ENCODE results near the gene DGKD.

DNA sequence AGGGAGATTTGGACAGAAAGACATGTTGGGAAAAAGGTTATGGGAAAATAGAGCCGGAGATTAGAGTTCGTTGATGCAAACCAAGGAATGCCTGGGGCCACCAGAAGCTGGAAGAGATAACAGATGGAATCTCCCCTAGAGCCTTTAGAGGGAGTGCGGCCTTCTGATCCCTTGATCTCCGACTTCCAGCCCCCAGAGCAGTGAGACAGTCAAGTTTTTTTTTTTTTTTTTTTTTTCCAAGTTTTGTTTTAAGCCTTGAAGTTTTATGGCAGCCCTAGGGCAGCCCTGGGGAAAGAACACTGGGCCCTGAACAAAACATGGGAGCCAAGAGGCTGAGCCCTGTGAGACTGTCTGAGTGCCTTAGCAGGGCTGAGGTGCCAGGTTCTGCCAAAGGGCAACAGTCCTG, 6.5 kb downstream of the DGKD start:
- no peak for TF ChIP-seq EP300 (IDR thresholded peaks at IDR 0.05)
- no peak for TF ChIP-seq POLR2A (IDR thresholded peaks at IDR 0.05)
- TF ChIP-seq, protein P1, sequence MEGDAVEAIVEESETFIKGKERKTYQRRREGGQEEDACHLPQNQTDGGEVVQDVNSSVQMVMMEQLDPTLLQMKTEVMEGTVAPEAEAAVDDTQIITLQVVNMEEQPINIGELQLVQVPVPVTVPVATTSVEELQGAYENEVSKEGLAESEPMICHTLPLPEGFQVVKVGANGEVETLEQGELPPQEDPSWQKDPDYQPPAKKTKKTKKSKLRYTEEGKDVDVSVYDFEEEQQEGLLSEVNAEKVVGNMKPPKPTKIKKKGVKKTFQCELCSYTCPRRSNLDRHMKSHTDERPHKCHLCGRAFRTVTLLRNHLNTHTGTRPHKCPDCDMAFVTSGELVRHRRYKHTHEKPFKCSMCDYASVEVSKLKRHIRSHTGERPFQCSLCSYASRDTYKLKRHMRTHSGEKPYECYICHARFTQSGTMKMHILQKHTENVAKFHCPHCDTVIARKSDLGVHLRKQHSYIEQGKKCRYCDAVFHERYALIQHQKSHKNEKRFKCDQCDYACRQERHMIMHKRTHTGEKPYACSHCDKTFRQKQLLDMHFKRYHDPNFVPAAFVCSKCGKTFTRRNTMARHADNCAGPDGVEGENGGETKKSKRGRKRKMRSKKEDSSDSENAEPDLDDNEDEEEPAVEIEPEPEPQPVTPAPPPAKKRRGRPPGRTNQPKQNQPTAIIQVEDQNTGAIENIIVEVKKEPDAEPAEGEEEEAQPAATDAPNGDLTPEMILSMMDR (IDR thresholded peaks at IDR 0.05), result no peak
